ENCODE data around the gene SPNS1. TPM values are rescaled to one million over a fixed set of nuclear protein-coding genes. Genes with fewer than 3 reads are reported as not detected.
"Not testable (repeated sequence)": the region's sequence is repeated elsewhere in the genome, so short reads cannot be mapped to it uniquely, and the experiment has no call there.

SPNS1 gene
- total RNA-seq, 1 donor from 2014 or later = 22.8 TPM

GRCh38 chr16:28987170-28987853 lies 12.7 kb downstream of the SPNS1 start:
- ATAC-seq (no peak), DNase-seq (ENCODE audit: low spot score) (no peak)

GRCh38 chr16:28989363-28989762 lies 14.8 kb downstream of the SPNS1 start:
- no peak for ATAC-seq

GRCh38 chr16:28990375-28991040 lies 15.9 kb downstream of the SPNS1 start:
- DNase-seq (ENCODE audit: low spot score) = no peak
- no peak for ATAC-seq

More at GRCh38 chr16:28989363-28989762, 14.8 kb downstream of the SPNS1 start:
- no peak for DNase-seq (ENCODE audit: low spot score)

DNA sequence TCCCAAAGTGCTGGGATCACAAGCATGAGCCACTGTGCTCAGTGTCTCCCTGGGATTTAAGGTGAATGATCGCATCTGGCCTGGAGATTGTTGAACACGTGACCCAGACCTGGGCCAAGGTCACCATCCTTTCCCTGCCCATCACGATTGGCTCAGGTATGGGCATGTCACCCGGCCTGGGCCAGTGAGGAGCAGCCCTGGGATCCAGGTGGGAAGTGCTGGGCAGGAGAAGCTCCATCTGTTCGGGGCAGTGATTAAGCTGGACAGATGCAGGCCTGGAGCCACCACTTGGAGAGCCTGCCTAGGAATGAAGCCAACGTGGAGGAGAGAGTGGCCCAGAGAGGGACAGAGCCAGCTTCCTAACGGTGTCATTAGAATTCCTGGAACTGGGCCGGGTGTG lies 17.1 kb downstream of the SPNS1 start:
- ATAC-seq = peak; percentile 61
- no peak for DNase-seq (ENCODE audit: low spot score)

DNA sequence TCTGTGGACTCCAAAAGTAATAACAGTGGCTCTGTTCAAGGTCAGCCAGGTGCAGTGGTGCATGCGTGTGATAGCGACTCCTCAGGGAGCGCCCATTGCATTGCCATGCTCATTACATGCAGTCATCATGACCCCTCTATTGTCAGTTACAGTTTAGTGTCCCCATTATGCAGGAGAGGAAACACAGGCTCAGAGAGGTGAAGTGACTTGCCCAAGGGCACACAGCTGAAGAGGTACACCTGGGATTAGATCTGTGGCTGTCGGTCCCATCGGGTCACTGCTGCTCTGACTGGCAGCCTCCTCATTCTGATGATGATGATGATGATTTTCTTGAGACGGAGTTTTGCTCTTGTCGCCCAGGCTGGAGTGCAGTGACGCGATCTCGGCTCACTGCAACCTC lies 17.9 kb downstream of the SPNS1 start:
- ATAC-seq = no peak

GRCh38 chr16:28998837-28999236 lies 24.3 kb downstream of the SPNS1 start:
- DNase-seq (ENCODE audit: low spot score) = no peak
- no peak for ATAC-seq

More for the DNA sequence above, 17.9 kb downstream of the SPNS1 start:
- no peak for DNase-seq (ENCODE audit: low spot score)

GRCh38 chr16:28999577-28999976 lies 25.0 kb downstream of the SPNS1 start:
- ATAC-seq = no peak
- DNase-seq (ENCODE audit: low spot score) = no peak

DNA sequence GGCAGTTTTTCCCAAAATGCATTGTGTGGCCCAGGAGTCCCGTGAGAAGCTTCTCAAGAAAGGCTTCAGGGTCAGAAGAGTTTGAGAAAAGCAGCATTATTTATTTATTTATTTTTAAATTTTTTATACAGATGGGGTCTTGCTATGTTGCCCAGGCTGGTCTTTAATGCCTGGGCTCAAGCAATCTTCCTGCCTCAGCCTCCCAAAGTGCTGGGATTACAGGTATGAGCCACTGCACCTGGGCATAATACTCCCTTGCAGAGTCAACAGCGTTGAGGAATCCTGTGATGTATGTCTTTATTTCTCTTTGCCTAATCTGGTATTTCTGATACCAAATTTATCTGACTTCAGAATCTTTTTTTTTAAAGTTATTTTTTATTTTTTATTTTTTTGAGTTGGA lies 25.4 kb downstream of the SPNS1 start:
- DNase-seq (ENCODE audit: low spot score) (no peak), ATAC-seq (no peak)

DNA sequence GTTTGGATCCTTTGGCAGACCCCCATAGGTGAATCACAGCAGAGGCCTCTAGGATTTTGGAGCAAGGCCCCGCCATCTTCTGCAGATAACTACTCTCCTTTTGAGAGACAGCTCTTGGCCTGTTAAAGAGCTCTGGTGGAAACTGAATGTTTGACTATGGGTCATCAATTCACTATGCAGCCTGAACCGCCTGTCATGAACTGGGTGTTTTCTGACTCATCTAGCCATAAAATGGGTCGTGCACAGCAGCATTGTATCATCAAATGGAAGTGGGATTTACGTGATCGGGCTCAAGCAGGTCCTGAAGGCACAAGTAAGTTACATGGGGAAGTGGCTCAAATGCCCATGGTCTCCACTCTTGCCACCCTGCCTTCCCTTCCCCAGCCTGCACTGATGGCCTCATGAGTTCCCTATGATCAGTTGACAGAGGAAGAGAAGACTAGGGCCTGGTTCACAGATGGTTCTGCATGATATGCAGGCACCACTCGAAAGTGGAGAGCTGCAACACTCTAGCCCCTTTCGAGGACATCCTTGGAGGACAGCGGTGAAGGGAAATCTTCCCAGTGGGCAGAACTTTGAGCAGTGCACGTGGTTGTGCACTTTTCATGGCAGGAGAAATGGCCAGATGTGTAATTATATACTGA lies 30.0 kb downstream of the SPNS1 start:
- DNase-seq (ENCODE audit: low spot score); ATAC-seq: not testable (repeated sequence)

DNA sequence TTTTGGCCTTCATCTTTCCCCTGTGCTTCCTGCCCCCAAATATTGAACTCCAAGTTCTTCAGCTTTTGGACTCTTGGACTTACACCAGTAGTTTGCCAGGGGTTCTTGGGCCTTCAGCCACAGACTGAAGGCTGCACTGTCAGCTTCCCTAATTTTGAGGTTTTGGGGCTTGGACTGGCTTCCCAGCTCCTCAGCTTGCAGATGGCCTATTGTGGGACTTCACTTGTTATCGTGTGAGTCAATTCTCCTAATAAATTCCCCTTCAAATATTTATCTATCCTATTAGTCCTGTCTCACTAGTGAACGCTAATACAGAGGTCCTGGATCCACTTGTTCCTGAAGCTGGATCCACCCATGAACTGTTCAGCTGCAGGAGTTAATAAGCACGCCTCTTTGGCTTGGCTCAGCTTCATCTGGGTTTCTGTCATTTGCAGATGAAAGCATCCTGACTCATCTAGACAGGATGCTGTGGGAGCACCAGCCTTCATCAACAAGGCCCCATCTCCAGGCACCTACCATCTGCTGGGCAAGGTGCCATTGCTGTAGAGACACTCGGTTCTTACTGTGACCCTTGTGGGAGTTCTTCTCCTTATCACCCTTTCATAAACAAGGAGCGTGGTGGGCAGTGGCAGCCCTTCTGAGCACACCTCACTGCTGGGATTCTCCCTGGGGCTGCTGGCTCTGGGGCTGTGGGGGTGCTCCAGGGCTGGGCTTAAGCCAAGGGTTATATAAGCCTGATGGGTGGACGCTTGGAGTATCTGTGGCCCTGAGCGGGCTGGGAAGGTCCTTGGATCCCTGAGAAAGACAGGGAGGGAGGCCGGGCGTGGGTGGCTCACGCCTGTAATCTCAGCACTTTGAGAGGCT lies 33.4 kb downstream of the SPNS1 start:
- ATAC-seq (no peak), DNase-seq (ENCODE audit: low spot score) (no peak)

DNA sequence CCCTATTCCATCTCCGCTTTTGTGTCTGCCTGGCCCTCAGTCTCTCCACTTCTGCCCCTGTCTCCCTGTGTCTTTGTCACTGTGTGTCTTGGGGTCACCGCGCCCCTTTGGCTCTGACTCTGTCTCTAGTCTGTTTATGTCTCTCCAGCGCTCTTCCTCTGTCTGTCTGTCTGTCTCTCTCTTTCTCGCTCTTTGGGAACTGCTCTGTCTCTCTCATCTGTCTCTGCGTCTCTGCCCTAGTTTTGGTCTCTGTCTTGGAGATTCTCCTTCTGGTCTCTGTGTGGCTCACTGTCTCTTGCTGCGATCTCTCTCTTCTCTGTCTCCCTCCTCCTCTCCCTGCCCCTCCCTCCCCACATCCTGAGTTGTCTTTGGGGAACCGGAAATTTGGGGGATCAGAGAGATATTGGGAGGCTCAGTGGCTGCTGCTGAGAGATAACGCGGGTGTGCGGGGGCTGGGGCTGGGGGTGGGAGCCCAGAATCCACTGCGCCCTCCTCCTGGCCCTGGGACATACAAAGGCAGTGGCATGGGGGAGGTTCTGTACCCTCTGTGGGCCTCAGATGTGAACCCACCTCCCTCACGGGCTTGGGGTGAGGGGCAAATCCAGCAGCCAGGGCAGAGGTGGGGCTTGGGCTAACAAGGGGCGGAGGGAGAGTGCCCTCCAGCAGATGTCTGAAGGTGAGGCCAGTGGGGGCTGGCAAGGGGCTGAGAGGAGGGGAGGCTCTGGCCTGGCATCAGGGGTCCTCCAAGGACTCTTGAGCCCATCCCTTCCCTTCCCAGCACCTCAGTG lies 34.7 kb downstream of the SPNS1 start:
- ATAC-seq (no peak), DNase-seq (ENCODE audit: low spot score) (no peak)

DNA sequence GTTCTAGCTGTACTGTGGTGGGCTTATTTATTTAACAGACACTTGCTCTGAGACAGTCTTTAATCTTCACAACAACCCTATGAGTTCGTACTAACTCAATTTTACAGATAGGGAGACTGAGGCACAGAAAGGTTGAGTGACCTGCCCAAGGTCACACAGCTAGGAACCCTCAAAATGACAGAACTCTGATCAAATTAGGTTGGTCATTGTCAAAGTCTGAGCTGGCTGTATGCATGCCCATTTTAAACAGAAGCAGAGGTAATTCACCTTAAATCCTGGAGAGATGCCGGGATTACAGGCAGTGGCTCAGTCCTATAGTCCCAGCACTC lies 35.2 kb downstream of the SPNS1 start:
- no peak for DNase-seq (ENCODE audit: low spot score)
- no peak for ATAC-seq

DNA sequence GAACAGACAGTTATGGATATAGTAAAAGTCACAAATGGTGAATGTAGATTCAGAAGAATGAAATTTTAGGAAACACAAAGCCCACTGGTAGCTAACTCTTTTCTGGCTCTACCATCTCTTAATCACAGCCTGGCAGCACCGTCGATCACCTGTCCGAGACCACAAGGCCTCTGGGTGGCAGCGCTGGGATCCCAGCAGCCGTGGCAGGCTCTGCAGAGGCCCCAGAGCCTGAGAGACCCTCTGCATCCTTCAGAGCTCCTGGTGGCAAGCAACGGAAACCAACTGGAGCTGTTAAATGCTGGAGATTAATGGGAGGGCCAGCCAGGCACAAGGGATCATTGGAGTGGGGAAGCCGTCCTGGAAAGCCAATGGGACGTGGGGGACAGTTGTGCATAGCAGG lies 36.5 kb downstream of the SPNS1 start:
- no peak for ATAC-seq
- DNase-seq (ENCODE audit: low spot score) = no peak

GRCh38 chr16:29011851-29012250 lies 37.3 kb downstream of the SPNS1 start:
- DNase-seq (ENCODE audit: low spot score) = no peak
- ATAC-seq = no peak

- DNase-seq (ENCODE audit: low spot score) = no peak
- no peak for ATAC-seq
Observed at GRCh38 chr16:29012913-29013553, 38.5 kb downstream of the SPNS1 start.

GRCh38 chr16:29014561-29015069 lies 40.0 kb downstream of the SPNS1 start:
- DNase-seq (ENCODE audit: low spot score) = no peak
- peak; percentile 68 for ATAC-seq

DNA sequence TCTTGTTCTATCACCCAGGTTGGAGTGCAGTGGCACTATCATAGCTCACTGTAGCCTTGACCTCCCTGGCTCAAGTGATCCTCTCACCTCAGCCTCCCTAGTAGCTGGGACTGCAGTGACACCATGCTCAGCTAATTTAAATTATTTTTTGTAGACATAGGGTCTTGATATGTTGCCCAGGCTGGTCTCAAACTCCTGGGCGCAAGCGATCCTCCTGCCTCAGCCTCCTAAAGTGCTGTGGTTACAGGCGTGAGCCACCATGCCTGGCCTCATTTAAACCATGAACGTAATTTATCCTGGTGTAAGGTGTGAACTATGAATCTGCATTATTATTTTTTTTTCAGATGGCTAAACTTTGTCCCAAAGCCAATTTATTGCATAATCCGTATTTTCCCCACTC lies 47.6 kb downstream of the SPNS1 start:
- no peak for ATAC-seq
- DNase-seq (ENCODE audit: low spot score) = no peak

DNA sequence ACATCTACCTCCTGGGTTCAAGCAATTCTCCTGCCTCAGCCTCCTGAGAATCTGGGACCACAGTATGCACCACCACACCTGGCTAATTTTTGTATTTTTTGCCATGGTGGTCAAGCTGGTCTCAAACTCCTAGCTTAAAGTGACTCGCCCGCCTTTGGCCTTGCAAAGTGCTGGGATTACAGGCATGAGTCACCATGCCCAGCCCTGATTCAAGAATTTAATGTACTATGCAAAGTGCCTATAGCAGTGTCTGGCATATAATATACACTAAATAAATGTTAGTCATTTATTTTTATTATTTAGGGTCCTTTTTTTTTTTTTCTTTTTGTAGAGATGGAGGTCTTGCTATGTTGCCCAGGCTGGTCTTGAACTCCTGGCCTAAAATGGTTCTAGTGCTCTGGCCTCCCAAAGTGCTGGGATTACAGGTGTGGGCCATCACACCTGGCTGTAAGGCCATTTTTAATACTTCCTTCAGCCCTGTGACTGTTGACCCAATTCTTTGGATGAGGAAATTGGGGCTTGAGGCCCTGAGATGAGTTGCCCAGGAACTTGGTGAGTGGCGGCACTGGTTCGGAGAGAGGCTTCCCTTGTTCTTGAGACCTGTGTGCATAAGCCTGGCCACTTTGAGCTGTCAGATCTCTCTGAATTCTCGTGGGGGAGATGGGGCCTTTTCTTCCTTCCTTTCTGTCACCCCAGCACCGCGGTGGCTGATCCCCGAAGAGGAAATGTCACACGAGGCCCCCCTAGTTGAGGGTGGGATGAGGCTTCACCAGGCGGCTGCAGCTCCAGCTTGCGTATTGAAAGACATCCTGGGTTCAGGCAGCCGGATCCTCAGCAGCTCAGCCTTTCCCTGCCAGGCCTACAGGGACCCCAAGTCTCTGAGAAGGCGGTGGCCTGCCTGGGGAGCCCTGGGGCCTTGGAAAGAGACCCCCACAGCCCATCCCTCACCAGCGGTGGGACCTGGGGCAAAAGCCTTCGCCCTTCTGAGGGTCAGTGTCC lies 49.0 kb downstream of the SPNS1 start:
- no peak for DNase-seq (ENCODE audit: low spot score)
- no peak for ATAC-seq

DNA sequence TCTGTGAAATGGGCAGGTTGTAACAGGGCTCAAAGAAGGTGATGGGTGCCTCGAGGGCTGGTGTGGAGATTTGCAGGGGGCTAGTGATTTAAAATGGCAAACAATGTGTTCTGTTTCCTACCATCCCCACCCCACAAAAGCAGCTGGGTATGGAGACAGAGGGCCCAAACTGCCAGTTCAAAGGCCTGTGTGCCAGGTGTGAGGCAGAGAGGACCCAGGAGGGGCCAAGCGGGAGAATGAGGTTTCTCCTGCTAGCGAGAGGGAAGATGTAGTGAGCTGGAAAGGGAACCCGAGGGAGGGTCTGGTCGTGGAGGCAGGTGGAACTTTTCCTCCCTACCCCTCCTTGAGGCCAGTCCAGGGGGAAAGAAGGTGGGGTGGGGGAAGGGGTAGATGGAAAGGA lies 49.7 kb downstream of the SPNS1 start:
- DNase-seq (ENCODE audit: low spot score) = no peak
- no peak for ATAC-seq
